CD4-positive, alpha-beta T cell treated with Interleukin-6 for 4 hours (primary cell): ENCODE results near the gene PDE4D.
"Not testable (repeated sequence)": the region's sequence is repeated elsewhere in the genome, so short reads cannot be mapped to it uniquely, and the experiment has no call there.

Experiments used
- DNase-seq: peaks from one replicate; pipeline ENCODE4 v3.0.0-alpha.2; 2020; ENCODE audit warnings: mixed read lengths

The PDE4D gene

DNA sequence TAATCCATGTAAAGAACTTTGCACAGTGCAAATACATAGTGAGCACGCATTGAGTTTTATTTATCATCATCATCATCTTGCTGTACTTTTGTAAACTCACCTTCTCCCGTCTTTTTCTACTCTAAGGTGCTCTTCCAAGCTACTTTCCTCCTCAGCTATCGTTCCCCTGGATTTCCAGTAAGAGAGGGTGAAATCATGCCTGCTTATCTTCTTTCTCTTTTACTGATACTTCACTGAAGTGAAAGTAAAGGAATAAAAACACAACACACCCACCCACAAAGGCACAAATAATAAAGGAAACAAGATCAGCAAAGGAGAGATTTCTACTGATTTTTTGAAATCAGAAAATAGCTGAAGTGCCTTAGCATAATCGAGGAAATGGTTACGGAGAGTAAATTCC, 800.8 kb downstream of the PDE4D start:
- DNase-seq = no peak

DNA sequence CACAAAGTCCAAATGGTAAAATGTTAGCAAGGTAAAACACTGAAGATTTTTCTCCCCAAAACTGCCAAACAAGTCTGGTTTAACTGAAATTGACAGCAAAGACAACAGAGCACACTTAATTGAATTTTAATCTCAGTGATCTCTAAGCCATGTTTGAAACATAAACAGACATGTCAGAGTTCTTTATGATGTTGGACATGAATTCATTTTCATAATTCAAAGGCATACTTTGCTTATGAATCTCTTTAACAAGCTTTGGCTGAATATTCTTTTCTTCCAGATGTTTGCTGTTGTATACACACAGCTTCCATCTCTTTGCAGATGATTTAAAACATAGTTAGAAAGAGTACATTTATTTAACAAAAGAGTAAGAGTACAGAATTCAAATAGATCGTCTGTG, 801.6 kb downstream of the PDE4D start:
- DNase-seq = no peak

DNA sequence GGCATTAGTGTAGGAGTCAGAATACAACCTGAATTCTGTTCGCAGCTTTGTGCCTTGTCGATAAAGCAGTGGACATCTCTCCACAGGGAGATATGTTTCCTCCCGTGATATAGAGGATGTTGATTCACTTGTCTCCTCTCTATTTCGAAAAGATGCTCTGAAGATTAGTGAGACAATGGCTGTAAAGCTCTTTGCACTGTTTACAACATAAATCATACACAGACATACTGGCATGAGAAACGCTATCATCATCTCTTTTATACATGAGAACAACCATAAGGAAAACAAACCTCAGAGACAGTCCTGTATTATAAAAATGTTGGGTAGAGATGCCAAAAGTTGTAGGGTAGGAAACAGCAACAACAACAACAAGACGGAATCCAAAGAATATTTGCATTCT, 803.2 kb downstream of the PDE4D start:
- DNase-seq = no peak

DNA sequence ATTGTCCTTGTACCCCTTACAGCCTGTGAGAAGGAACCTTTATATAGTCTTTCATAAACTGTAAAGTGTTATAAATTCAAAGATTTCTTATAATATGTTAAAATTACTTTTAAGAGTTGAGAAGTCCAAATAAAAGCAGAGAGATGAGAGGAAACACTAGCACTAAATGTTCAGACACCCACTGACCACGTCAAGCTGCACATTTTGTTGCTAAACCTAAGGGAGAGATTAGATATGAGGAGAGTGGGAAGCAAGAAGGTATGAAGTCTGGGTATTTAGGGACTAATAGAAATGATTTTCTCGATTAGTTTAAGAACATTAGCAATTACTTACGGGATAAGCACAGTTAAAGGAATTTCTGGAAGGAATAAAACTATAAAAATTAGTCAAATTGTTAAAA, 803.8 kb downstream of the PDE4D start:
- no peak for DNase-seq

DNA sequence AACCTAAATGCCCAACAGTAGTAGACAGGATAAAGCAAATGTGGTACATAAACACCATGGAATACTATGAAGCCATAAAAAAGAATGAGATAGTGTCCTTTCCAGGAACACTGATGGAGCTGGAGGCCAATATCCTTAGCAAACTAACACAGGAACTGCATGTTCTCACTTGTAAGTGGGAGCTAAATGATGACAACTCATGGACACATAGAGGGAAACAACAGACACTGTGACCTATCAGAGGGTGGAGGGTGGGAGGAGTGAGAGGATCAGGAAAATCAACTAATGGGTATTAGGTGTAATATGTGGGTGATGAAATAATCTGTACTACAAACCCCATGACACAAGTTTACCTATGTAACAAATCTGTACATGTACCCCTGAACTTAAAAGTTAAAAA, 805.0 kb downstream of the PDE4D start:
- DNase-seq = no peak

DNA sequence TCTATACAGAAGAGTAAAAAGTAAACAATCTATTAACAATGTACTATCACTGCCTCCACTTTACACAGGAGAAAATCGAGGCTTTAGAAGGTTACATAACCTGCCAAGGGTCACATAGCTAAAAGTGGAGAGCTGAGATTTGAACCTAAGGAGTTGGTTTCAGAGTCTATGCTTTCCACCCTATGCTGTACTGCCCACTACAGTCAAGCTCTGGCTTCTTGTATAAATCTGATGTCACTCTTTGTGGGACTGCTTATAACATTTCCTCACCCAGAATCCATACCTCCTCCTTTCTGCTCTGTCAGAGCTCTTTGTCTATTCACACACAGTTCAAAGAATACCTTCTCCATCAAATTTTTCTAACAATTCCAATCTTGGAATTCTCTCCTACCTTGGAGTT, 807.5 kb downstream of the PDE4D start:
- no peak for DNase-seq

DNA sequence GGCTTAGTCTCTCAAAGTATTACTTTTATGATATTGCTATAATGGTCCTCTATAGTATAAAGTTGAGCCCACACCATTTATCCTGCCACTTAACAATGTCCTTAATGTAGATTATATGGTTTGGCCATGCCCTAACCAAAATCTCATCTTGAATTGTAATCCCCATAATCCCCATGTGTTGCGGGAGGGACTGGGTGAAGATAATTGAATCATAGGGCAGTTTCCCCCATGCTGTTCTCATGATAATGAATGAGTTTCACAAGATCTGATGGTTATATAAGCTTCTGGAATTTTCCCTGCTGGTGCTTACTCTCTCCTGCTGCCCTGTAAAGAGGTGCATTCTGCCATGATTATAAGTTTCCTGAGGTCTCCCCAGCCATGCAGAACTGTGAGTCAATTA, 811.8 kb downstream of the PDE4D start:
- DNase-seq = no peak

DNA sequence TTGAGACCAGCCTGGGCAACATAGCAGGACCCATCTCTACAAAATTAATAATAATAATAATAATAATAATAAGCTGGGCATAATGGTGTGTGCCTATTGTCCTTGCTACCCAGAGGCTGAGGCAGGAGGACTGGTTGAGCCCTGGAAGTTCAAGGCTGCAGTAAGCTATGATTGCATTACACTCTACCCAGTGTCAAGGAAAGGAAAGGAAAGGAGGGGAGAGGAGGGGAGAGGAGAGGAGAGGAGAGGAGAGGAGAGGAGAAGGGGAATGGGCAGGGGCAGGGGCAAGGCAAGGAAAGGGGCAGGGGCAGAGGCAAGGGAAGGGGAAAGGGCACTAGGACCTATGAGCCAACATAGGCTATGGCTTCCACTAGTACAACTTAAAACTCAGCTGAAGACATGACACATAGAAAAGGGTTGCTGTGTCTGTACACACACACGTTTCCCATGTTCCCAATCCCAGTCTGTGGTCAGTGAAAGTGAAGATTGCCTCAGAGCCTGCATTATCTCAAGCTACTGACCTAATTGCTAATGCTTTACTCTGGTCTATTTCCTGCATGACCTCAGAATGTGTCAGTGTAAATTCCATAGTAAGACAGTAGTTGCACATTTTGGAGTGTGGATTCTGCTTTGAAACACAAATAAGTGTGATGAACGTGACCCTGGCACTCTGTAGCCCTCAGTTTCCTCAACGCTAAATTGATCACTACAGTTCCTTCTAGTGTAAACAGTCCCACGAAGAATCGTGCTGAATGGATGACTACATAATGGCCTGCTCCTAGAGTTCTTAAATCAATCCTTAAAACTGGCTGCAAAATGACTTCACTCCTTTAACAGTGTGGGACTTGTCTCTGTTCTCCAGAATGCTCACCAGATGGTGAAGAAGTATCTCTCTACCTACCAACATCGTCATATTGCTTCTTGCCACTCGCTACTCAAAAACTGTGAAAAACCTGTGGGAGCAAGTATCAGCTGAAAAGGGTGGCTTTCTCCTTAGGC, 813.6 kb downstream of the PDE4D start:
- DNase-seq = no peak

DNA sequence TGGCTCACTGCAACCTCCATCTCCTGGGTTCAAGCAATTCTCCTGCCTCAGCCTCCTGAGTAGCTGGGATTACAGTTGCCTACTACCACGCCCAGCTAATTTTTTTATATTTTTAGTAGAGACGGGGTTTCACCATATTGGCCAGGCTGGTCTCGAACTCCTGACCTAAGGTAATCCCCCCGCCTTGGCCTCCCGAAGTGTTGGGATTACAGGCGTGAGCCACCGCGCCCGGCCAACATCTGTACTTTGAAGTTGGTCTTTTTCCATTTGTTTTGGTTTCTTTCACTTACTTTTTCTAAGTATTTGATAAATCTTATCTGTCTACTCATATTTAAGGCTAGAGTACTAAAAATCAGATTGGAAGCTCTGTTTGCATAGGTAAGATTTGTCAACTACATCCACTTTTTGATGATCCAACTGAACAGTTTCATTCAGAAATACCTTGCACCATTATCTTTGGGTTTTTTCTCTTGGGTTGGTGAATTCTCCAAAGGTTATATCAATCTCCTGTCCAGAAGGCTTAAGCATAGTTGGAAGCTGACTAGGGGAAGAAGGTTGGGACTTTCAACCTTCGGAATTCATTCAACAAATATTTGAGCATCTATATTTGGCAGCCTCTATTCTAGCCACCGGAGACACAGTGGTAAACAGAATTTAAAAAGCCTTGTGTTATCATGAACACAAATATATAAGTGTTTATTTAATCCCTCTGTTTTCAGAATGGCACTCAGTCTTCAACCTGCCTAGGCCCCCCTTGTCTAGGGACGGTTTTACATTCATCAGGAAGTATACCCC, 821.6 kb downstream of the PDE4D start:
- DNase-seq = no peak

DNA sequence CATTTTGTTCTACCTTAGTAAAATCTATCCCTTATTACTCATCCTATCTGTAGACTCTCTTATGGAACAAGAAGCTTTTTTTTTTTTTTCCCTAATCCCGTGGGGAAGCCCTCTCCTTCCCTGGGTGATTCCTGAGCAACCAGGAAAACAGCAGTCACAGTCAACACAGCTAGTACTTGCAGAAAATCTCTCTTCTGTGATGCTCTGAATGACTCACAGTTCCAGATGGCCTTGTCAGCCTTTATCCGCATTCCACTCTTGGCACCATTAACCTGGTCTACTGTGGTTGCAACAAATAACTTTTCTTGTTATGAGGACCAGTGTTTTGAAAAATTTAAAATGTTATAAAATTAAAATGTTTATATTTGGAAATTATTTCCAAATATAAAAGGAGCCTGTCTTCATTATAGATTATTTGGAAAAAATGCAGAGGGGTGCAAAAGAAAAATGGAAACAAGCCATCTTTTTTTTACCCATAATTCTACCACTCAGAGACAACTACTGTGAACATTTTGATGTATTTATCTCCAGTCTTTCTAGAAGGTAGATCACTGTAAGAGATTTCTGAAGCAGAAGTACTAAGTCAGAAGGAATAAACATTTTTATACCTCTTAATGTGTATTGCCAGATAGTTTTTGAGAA, 824.0 kb downstream of the PDE4D start:
- no peak for DNase-seq

DNA sequence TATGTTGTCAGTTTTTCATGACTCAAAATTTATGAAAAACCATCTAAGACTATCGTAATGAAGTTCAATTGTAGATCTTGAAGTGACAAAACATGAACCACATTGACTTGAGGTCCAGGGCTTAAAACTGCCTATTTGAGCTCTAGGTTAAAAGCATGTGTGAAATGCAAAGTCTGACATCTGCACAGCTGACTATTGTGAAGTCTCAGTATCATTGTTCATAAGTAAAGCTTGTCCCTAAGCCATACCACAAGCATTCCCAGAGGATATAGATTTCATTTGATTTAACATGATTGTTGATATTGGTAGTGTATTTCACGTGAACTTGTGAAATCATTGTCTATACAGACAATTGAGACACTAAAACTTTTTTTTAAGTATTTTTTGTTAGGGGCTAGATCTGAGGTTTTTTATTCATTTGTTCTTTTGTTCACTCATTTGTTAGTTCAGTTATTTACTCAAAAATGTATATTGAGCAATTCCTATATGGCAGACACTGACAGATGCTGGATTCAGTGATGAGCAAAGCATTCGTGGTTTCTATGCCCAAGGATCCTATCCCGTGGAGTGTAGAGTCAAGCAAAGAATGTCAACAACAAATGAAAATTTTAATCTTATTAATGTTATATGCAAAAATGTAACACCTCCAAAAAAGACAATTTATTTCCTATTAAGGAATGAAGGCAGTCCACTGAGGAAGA, 825.4 kb downstream of the PDE4D start:
- no peak for DNase-seq

DNA sequence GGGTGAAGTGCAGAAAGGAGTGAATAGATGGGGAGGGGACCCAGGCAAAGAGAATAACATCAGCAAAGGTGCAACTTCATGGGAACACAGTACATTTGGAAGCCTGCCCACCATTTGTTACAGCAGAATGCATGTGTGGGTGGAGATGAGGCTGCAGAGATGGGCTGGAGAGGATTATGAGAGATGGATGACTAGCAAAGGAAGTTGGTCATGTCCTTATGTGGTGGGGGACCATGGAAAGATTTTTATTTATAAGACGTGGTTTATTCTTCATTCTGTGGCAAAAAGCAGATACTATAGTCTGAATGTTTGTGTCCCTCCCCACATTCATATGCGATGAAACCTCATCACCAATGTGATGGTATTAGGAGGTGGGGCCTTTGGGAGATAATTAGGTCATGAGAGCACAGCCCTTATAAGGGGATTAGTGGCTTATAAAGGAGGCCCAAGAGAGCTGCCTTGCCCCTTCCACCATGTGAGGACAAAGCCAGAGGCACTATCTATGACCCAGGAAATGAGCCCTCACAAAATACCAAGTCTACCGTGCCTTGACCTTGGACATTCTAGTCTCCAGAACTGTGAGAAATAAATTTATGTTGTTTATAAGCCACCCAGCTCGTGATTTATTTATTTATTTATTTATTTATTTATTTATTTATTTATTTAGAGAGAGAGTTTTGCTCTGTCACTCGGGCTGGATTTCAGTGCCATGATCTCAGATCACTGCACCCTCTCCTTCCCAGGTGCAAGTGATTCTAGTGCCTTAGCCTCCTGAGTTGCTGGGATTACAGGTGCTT, 827.0 kb downstream of the PDE4D start:
- no peak for DNase-seq

DNA sequence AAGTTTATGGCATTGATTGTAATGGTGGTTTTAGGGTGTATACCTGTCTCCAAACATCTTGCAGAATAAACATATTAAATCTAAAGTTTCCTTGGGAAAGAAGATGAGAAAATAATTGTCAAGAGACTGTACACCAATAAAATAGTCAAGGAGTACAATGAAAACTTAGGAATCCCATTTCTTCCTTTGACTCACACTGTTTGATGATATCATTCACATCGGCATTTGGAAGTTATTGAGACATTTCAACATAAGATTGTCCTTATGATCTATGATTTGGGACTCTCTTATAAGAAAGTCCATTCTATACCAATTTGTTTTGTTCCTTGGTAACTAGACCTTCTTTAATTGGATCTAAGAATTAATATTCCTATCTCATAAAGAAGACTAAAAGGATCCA, 828.0 kb downstream of the PDE4D start:
- DNase-seq = no peak

DNA sequence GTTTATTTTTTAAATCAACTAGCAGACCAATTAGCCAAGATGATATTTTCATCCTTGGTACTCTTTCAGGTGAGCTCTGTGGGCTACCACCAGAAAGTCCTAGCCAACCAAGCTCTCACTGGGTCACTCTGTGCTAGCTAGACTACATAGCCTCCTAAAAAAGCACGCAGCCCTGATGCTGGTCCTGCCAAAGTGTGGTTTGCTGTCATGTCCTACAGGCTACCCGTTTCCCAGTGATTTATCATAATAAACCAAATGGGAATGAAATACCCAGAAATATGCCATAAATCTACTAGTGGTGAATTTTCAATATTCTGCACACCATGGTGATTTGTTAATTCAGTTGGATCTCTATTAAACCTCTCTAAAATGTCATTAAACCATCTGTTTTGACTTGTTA, 829.2 kb downstream of the PDE4D start:
- no peak for DNase-seq

DNA sequence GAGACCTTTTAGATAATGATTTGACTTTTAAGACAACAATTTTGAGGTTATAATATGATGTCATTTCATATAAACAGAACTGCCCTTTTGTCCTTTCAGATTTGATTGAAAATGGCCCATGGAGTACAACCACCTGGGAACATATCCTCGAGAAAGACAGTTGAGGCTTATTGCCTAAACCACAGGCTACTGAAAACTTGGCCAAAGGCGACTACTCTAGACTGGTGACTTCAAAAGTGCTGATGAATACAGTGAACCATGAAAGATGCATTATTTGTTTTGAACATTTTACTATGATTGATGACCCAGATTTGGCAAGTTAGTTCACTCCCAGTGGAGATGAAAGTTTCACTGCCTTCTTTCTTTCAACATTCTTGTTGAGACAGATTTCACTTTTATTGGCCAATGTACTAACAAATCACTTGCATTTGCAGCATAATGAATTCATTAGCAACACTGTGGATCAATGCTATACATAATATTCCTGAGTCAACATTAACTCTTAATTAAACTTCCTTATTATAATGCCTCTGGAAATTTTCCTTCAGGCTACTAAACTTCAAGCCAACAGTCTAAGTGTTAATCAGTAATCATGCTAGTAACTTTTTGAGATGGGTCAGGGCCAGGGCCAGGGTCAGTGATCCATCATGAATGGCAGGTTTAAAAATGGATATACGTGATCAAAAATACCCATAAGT, 830.4 kb downstream of the PDE4D start:
- no peak for DNase-seq

DNA sequence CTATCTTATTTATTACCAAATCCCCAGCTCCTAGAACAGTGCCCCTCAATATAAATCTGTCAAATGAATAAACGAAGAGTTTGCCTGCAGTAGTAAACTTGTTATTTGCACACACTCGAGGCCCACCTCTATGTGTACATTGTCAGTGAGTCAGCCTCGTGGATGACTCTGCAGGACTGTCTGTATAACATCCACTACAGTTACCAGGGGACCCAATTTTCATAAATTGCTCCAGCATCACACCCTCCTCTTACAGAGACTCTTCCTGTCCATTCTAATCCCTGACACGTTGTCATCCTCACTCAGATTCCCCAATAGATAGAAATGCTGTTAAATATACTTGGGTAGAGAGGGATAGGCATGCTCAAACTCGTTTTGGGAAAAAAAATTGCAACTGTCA, 832.1 kb downstream of the PDE4D start:
- no peak for DNase-seq

DNA sequence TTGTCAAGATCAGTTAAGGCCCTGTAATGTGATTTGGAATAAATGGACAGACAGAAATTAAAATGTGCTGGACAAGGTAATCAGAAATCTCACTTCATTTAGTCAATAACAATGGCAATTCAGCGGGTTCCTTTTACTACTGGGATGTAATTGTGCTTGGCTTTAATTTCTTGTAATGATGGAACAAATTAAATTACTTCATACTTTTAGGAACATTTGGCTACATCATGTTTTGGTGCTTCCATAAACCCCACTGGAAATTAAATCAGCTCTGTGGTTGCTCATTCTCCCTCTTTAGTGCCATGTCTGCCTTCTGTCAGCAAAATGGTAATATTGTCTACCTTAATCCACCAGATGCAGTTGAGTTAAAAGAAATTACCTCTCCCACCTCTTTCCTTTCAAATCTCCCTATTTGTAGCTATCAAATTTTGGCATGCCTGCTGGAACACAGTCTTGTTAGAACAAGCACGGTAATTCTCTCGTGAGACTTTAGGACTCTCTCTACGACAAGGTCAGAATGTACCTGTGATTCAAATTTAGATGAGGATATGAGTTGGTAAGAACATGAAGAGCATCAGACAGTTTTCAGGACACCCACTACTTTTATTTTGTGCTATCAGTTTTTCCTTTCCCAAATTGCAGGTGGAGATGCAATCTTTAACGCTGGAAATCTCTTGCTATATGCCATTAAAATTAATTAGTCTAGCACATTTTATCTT, 834.4 kb downstream of the PDE4D start:
- no peak for DNase-seq

DNA sequence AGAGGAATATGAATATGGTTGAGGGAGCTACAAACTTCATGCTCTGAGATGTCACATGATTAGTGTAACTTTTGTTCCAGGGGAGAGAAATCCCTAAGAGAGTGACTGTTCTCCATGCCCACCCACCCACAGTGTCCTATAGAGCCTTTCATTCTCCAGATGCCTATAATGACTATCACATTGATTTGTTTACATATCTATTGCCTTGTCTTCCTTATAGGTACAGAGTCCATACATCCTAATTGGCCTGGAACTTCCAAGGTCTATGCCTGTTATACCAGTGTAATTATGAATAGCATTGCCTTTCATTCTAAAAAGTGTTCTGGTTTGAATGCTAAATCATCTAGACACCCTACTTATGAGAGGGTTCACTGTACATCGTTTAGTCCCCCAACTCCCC, 835.3 kb downstream of the PDE4D start:
- DNase-seq = no peak

DNA sequence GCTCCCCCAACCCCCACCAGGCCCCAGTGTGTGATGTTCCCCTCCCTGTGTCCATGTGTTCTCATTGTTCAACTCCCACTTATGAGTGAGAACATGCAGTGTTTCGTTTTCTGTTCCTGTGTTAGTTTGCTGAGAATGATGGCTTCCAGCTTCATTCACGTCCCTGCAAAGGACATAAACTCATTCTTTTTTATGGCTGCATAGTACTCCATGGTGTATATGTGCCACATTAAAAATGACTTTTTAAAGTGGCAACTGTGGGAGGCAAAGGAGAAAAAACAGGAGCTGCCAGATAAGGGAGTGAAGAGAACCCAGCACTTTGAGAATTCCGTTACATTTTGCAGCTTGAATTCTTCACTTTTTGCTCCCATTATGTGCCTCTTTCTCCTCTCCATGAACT, 836.9 kb downstream of the PDE4D start:
- not testable (repeated sequence) for DNase-seq

DNA sequence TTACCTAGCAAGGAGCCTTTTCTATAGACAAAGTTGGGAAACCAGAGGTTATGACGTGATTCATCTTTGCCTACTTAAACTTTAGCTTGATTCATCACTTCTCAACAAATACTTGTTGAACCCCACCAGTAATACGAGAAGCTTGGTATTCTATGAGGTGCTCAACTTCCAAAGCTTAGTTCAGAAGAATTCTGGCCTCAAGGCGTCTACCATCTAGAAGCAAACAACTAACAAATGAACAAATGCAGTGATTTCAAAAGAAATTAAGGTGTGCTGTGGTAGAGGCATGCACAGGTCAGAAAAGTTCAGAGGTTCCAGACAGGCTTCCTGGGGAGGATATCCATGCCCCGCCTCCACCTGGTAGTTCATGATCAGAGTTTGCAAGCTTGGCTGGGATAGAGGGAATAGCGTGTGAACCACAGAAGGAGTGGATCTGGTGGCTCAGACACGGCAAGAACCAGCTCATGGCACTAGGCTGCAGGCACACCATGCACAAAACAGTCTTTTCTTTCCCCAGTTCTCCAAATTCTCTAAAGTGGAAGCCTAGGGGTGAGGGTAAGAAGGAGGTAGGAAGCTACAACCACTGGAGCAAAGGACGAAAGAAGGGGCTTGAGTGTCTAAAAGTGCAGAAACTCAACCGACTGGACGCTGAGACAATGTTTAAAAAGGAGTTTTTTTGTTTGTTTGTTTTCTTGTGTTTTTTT, 837.6 kb downstream of the PDE4D start:
- DNase-seq = no peak
